GM21528 (cell line): ENCODE data around the gene CKAP5.

Experiments
- ATAC-seq: cut with Tn5 transposase; IDR thresholded peaks from one replicate; pipeline ENCODE4 v1.9.1; 2021; ENCODE audit warnings: mild to moderate bottlenecking, moderate library complexity; ENCODE audit not compliant: unreplicated experiment, low FRiP score

CKAP5 gene

DNA sequence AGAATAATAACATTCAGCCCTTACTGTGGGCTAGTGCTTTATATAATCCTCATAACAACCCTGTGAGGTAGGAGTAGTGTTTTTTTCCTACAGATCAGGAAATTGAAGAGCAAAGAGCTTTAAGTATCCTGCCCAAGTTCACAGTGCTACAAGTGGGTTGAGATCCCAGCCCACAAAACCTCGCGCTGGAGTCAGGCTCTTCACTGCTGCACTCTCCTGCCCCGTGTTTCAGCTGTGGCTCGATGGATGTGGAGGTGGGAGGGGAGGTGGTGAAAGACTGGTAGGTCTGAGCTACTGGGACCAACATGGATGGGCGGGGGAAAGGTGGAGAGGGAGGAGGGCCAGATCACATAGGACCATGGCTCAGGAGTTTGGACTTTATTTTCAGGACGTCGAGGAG lies 139.2 kb downstream of the CKAP5 start:
- ATAC-seq: no peak

DNA sequence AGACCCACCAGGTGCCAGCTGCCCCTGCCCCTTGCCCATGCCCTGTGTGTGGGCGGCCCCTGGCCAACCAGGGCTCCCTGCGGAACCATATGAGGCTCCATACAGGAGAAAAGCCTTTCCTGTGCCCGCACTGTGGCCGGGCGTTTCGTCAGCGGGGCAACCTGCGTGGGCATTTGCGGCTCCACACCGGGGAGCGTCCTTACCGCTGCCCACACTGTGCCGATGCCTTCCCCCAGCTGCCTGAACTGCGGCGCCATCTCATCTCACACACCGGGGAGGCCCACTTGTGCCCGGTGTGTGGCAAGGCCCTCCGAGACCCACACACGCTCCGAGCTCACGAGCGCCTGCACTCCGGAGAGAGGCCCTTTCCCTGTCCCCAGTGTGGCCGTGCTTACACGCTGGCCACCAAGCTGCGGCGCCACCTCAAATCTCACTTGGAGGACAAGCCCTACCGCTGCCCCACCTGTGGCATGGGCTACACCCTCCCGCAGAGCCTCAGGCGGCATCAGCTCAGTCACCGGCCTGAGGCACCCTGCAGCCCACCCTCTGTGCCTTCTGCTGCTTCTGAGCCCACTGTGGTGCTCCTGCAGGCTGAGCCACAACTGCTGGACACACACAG lies 140.9 kb downstream of the CKAP5 start:
- no peak for ATAC-seq

DNA sequence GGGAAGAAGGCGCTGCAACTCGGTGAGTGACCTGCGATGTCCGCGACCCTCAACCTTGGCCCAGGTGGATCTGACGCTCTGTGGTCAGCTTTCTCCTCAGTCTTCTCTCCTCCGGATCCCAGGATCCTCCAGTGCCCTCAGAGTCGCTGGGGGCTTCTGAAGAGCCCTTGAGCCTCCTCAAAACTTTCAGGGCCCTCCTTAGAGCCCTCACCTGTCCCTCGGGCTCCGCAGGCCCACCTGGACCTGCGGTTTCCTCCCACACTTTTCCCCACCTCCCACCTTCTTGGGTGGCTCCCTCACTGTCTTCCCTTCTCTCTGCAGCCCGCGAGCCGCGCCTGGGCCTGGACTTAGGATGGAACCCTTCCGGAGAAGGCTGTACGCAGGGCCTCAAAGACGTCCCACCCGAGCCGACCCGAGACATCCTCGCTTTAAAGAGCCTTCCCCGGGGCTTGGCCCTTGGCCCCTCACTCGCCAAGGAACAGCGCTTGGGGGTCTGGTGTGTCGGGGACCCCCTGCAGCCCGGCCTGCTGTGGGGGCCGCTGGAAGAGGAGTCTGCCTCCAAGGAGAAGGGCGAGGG lies 144.9 kb downstream of the CKAP5 start:
- ATAC-seq: peak; percentile 8

DNA sequence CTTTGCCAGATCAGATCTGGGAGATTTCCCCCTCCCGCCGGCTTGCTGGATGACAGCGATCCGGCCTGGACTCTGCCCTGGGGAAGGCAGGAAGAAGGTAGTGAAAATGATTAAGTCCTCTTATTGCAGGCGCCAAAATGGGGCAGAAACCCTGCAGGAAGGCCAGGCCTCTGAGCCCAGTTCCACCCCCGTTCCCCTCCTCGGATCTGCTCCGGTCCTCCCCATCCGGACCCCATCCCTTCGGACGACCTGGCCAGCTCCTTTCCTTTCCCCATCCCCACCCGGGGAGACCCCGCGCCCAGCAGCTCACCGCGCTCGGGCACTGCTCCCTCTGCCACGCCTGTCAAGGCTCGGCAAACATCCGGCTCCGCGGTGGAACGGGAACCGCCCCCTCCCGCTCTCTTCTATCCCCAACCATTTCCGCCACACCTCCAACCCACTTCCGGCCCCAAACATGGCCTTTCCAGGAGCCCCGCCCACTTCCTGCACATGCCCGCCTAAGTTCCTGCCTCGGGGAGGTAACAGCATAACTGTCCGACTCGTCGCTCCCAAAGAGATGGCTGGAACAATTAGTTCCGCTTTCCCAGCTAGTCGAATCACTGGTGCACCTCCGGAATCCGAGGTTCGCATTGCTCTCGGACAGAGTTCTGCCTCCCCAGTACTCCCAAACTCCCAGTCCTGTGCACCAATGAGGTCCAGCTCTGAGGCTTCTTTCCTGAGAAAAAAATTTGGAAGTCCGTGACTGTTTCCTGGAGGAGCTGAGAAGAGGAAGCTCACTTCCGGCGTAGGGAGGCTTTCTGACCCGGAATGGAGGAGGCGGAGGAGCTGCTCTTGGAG lies 145.6 kb downstream of the CKAP5 start, which contains the start of the genes ARHGAP1 and ZNF408:
Gene ARHGAP1 (minus strand): TSS at position 379 of the 837 bp plus-strand sequence. CDS start 4,512 bp downstream, outside the sequence.
Gene ZNF408 (plus strand): TSS at position 791 of the 837 bp plus-strand sequence. CDS start 17 bp downstream, at position 808.
- ATAC-seq: peak; percentile 89

DNA sequence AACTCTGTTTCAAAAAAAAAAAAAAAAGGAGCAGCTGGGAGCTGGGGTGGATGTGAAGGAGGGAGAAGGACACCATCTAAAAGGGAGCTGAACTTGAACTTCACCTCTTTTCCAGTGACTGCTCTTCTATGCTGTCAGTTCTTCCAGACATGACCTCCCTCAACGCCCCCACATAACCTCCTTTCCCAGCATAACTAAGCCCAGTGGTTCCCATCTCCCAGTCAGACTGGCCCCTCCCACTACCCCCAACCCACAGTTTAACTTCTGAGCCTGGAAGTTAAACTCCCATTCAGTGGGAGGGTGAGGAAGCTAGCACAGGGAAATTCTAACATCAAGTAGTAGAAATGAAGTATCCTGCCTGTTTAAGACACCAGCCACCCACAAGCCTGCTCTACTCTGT lies 147.5 kb downstream of the CKAP5 start:
- no peak for ATAC-seq

DNA sequence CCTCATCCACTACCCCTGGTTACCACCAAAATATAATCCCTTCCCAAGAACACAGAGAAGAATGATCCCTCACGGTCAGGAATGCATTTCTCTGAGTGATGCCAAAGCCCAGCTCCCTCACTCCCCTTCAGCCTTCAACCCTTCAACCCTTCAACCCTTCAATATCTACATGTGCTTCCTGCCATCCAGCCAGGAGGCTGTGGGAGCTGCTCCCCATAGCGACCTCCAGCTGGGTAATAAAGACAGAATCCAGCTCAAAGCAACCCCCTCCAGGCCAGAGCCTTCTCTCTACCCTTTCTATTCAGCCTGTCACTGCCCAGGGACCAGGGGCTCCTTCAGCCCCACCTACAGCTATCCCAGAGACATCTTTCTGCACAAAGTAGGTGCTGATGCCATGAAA lies 148.4 kb downstream of the CKAP5 start:
- ATAC-seq: no peak

DNA sequence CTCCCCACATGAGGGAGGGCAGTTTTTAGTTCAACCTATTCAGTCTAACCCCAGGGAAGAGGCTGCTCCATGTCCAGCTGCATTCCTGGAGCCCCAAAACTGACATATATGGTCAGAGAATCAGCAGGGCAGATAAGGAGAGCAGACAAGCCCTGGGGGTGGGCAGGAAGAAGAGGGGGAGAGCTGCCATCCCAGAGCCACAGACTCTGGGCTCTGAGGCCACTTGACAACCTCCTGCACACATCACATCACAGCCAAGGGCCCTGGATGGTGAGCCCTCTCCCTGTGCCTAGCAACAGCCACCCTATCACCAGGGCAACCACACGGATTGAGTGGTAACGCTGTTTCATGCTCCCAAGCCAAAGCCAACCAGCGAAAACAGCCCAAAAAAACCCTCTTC lies 148.8 kb downstream of the CKAP5 start:
- ATAC-seq: no peak

DNA sequence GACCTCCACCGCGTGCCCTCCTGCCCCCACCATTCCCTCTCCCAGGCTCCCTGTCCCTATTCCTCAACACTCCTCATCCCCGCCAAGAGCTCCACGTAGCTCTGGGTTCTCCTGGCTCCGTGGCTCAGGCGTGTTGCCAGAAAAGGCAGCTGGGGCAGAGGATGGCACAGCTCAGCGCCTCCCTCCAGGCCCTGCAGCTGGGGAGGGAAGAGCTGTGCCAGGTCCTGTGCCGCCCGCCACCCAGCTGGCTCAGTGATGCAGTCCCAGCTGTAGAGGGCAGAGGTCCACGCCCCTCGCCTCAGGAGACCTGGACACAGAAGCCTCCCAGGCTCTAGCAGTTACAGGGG lies 149.9 kb downstream of the CKAP5 start:
- no peak for ATAC-seq

DNA sequence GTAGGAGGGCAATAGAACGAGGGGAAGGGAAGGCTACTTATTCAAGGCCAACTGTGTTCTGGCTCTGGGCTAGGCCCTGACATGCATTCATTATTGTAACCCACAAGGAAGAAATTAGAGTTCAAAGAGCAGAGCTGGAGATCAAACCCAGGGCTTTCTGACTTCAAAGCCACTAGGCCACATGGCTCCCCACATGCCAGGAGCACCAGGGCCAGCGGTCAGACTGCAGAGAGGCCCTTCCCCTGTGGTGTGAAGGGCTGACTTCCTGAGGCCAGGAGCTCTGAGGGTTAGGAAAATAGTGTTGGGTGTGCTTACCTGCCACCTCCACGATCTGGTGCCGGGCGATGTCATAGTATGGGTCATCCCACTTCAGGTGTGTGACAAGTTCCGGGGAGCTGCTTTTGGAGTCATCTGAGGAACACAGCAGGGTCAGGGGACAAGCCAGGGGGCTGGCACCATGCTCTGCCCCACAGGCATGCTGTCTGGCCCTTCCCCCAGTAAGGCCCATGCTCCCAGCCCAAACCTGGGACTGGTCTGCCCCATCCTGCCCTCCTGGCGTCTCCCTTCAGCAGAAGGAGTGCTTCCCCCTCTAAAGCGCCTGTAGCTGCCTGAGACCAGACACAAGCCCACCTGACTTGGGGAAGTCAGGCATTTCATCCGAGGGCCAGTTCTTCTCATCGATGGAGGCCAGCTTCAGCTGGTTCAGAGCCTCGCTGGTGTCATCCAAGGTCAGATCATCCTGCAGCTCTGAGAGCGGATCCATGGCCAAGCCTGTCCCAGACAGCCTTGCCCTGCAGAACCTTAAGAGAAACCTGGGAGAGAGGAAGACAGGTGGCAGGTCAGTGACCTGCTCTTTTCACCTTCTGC lies 150.5 kb downstream of the CKAP5 start:
- no peak for ATAC-seq

DNA sequence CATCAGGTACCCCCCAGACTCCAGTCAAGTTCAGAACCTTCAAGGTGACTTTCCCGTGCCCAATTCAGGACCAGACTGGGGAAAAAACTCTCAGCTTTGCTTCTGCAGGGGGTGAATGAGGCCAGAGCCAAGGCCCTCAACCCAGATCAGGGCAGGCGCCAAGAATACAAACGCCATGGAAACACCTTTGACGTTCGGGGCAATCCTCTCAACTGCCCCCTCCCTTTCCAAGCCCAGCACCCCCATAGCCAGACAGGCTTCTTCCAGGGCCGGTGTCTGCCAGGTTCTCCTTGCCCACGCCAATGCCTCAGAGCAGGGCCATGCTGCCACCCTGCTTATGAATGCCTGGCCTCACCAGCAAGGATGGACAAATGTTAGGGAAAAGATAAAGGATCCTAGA lies 151.5 kb downstream of the CKAP5 start:
- no peak for ATAC-seq

DNA sequence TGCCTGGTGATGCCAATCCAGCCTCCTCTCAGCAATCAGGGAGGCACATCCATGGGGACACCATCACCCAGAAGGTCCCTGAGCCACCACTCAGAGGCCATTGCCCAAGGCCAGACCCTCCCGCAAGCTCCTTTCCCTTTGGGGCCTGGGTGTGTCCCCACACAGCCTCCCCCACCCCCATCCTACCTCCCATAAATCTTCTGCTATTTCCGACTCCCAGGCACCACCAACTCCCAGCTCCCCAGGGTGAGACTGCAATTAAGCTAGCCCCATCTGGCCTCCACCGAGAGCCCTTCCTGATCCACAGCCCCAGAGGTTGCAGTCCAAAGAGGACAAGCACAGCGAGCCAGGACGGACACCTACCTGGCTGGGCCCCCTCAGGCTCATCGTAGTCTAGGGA lies 152.0 kb downstream of the CKAP5 start:
- no peak for ATAC-seq

DNA sequence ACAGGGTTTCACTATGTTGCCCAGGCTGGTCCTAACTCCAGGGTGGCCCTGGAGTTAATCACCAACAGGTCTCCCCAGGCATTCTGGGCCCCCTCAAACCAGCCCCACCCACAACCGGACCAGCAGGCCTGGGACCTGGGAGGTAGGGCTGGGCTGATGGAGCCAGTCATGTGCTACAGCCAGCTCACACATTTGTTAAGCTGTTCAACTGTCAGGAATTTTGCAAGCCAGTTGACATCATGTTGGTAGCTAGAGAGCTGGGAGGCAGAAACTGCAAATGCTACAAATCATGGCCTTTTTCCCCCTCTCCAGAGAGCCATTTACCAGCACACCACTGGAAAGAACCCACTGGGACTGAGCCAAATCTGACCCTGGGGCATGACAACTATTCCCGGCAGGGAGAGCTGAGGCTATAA lies 152.5 kb downstream of the CKAP5 start:
- no peak for ATAC-seq
